Fibroblast of lung (primary cell): Measurements from ENCODE around the gene NIPAL4. TPM values are rescaled to one million over a fixed set of nuclear protein-coding genes. Genes with fewer than 3 reads are reported as not detected.

Experiments used
- DNase-seq, 2 donors: peaks; one replicate each; pipeline versions ENCODE4 v3.0.0 to v3.0.0-alpha.2; 2010; ENCODE audit warnings: low read depth in 2 of 2
- H2AFZ ChIP-seq: 2 replicates; pipeline ENCODE4 v1.5.1; 2012; ENCODE audit warnings: low read length, control low read depth, inconsistent platforms
- H3K27ac ChIP-seq: 2 replicates; pipeline ENCODE4 v1.5.1; 2011; ENCODE audit warnings: low read length, control low read depth; ENCODE audit not compliant: insufficient read depth
- H3K27me3 ChIP-seq: 2 replicates; pipeline ENCODE4 v1.5.1; 2011; ENCODE audit warnings: mild to moderate bottlenecking, low read length; ENCODE audit not compliant: control insufficient read depth, insufficient read depth
- H3K36me3 ChIP-seq: 2 replicates; pipeline ENCODE4 v1.5.1; 2011; ENCODE audit warnings: low read length; ENCODE audit not compliant: control insufficient read depth, insufficient read depth
- H3K4me1 ChIP-seq: 2 replicates; pipeline ENCODE4 v1.5.1; 2011; ENCODE audit warnings: low read length; ENCODE audit not compliant: control insufficient read depth, insufficient read depth; ENCODE audit errors: extremely low read depth
- H3K4me2 ChIP-seq: 2 replicates; pipeline ENCODE4 v1.5.1; 2011; ENCODE audit warnings: low read length, control low read depth; ENCODE audit not compliant: insufficient read depth; ENCODE audit errors: extremely low read depth
- H3K4me3 ChIP-seq, 4 experiments: fragments of 200-600 bp in 1 of 4; sonication (generic) in 1 of 4; replicated peaks in 1 of 4; 2 replicates each; pipeline ENCODE4 v1.5.1; 2011 to 2016; ENCODE audit warnings: low read length in 4 of 4, low read depth in 3 of 4, mild to moderate bottlenecking in 3 of 4, control low read depth in 2 of 4, inconsistent platforms in 1 of 4, mixed read lengths in 1 of 4; ENCODE audit not compliant: insufficient read depth in 1 of 4; ENCODE audit errors: control extremely low read depth in 1 of 4
- H3K79me2 ChIP-seq: 2 replicates; pipeline ENCODE4 v1.5.1; 2012; ENCODE audit warnings: mild to moderate bottlenecking, low read length, inconsistent platforms; ENCODE audit not compliant: control insufficient read depth, insufficient read depth
- H3K9ac ChIP-seq: 2 replicates; pipeline ENCODE4 v1.5.1; 2011; ENCODE audit warnings: mild to moderate bottlenecking, low read length, control low read depth; ENCODE audit not compliant: insufficient read depth
- H3K9me3 ChIP-seq: 2 replicates; pipeline ENCODE4 v1.5.1; 2012; ENCODE audit warnings: low read depth, low read length; ENCODE audit not compliant: control insufficient read depth, insufficient read depth
- H4K20me1 ChIP-seq: 2 replicates; pipeline ENCODE4 v1.5.1; 2011; ENCODE audit warnings: low read length; ENCODE audit not compliant: control insufficient read depth, insufficient read depth; ENCODE audit errors: extremely low read depth
- EZH2 ChIP-seq: IDR thresholded peaks from 2 replicates; pipeline ENCODE4 v1.5.1; 2012; ENCODE audit warnings: low read length, control low read depth, mild to moderate bottlenecking; ENCODE audit errors: missing control alignments
- polyA plus RNA-seq, 2 donors: library from polyadenylated mRNA; depleted of rRNA in 1 of 2; stranded (reverse) in 1 of 2; unstranded in 1 of 2; fragments of >200 nt; gene quantifications; 2 replicates each; pipeline ENCODE4 v1.2.1, GENCODE V29; 2011 to 2012; ENCODE audit warnings: missing spikeins in 1 of 2
- total RNA-seq: library from RNA; depleted of rRNA; stranded (reverse); fragments of >200 nt; gene quantifications from 2 replicates; pipeline ENCODE4 v1.2.1, GENCODE V29; 2014
- TF ChIP-seq, protein P1 (sequence below), 2 donors: IDR thresholded peaks in 1 of 2; conservative IDR thresholded peaks in 1 of 2; 1 replicate in 1 of 2; 2 replicates in 1 of 2; pipeline ENCODE4 v1.5.1; 2011 to 2012; ENCODE audit warnings: low read length in 2 of 2, control low read depth in 1 of 2, inconsistent platforms in 1 of 2, low read depth in 1 of 2, mild to moderate bottlenecking in 1 of 2

NIPAL4 gene
- total and polyA plus RNA-seq, 2 donors (not counting 1 experiment from before 2014, with no cell fraction given), result 0.07 to 0.17 TPM

DNA sequence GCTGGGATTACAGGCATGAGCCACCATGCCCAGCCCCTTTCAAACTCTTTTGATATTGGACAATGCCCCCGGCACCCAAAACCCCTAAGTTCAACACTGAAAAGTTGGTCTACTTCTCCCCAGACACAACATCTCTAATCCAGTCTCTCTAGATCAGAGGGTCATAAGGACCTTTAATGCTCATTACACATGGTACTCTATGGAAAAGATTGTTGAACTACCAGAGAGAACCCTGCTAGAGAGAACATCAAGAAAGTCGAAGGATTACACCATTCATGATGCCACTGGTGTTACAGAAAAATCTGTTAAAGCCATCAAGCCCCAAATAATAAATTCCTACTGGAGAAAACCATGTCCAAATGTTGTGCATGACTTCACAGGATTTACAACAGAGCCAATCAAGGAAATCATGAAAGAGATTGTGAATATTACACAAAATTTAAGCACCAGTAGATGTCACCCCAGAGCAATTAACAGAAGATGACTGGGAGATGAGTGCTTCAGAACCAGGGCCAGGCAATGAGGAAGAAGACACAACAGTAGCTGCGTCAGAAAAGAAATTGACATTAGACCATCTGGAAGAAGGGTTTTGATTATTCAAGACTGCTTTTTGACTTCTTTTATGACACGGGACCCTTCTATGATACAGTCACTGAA is 28.3 kb upstream of the NIPAL4 start:
- Histone ChIP-seq H3K9ac (no peak overlapping the region), H4K20me1 (no peaks in the 10 kb centered on the region), H2AFZ (no peak overlapping the region), H3K9me3 (no peaks in the 10 kb centered on the region), H3K27ac (no peak overlapping the region), H3K4me2 (no peak overlapping the region), H3K79me2 (no peaks in the 10 kb centered on the region), H3K4me1 (no peaks in the 10 kb centered on the region), H3K27me3 (no peaks in the 10 kb centered on the region), H3K4me3 (no peak overlapping the region), H3K36me3 (no peaks in the 10 kb centered on the region)
- DNase-seq, result peak; percentile 58 to 73
- TF ChIP-seq EZH2, result no peak
- TF ChIP-seq, protein P1, sequence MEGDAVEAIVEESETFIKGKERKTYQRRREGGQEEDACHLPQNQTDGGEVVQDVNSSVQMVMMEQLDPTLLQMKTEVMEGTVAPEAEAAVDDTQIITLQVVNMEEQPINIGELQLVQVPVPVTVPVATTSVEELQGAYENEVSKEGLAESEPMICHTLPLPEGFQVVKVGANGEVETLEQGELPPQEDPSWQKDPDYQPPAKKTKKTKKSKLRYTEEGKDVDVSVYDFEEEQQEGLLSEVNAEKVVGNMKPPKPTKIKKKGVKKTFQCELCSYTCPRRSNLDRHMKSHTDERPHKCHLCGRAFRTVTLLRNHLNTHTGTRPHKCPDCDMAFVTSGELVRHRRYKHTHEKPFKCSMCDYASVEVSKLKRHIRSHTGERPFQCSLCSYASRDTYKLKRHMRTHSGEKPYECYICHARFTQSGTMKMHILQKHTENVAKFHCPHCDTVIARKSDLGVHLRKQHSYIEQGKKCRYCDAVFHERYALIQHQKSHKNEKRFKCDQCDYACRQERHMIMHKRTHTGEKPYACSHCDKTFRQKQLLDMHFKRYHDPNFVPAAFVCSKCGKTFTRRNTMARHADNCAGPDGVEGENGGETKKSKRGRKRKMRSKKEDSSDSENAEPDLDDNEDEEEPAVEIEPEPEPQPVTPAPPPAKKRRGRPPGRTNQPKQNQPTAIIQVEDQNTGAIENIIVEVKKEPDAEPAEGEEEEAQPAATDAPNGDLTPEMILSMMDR (conservative IDR thresholded peaks at IDR 0.05 in 1 of 2, IDR thresholded peaks at IDR 0.05 in 1 of 2; ENCODE audit: low read depth in 1 of 2, low read length in 2 of 2), result peak; percentile 45 to 48

DNA sequence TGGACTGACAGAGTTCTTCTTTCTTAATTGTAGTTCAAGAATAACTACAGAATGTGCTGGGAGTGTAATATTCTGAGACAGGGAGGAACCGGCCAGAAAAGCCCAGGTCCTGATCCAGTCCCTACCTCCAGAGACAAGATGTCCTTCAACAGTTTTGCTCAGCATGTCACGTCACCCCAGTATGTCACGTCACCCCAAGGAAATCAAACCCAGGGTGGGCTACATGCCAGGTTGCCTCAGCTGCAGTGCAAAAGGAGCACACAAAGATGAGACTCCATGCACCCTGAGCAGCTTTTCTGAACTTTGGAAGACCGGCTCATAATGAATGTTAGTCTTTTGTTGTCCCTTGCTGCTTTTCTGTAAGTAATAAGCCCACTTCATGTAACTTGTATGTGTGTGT is 25.9 kb upstream of the NIPAL4 start:
- Histone ChIP-seq H3K4me2 (no peak overlapping the region), H3K79me2 (no peaks in the 10 kb centered on the region), H3K4me1 (no peaks in the 10 kb centered on the region), H3K9ac (no peak overlapping the region), H2AFZ (no peak overlapping the region), H3K36me3 (no peaks in the 10 kb centered on the region), H4K20me1 (no peaks in the 10 kb centered on the region), H3K27ac (no peak overlapping the region), H3K9me3 (no peaks in the 10 kb centered on the region), H3K4me3 (no peak overlapping the region), H3K27me3 (no peaks in the 10 kb centered on the region)
- TF ChIP-seq EZH2, result no peak
- TF ChIP-seq, protein P1 (conservative IDR thresholded peaks at IDR 0.05 in 1 of 2, IDR thresholded peaks at IDR 0.05 in 1 of 2; ENCODE audit: low read depth in 1 of 2, low read length in 2 of 2), result no peak
- DNase-seq, result no peak

DNA sequence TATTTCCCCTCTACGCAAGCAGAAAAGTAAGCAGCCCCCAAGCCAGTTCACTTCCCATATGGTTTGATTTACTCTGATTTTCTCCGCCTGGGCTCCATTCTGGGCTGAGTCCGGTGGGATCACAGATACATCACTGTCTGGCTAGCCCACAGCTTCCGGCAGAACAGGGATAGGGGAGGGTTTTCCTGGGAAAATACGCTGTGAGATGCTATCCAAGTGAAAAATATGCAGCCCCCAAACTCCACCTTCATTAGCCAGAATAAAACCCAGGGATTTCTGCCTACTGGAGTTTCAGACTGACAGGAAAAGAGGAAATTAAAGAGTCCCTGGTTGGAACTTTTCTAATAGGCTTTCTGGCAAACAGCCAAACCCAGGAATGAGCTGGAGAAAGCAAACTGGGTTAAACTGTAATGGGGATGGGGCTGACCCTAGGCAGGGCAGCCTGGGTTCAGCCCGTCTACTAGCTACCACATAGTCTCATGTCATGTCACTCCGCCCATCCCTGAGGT is 16.9 kb upstream of the NIPAL4 start:
- H3K9me3 ChIP-seq, result no peaks in the 10 kb centered on the region
- no peak overlapping the region for H3K9ac ChIP-seq
- H4K20me1 ChIP-seq, result no peaks in the 10 kb centered on the region
- no peak overlapping the region for H3K27ac ChIP-seq
- no peaks in the 10 kb centered on the region for H3K79me2 ChIP-seq
- H3K36me3 ChIP-seq, result no peaks in the 10 kb centered on the region
- no peaks in the 10 kb centered on the region for H3K27me3 ChIP-seq
- H3K4me2 ChIP-seq, result no peak overlapping the region
- no peaks in the 10 kb centered on the region for H3K4me1 ChIP-seq
- H3K4me3 ChIP-seq, result no peak overlapping the region
- peak in 1 of 2 donors; percentile 23 for DNase-seq
- H2AFZ ChIP-seq, result no peak overlapping the region
- TF ChIP-seq, protein P1 (conservative IDR thresholded peaks at IDR 0.05 in 1 of 2, IDR thresholded peaks at IDR 0.05 in 1 of 2; ENCODE audit: low read depth in 1 of 2, low read length in 2 of 2), result no peak
- TF ChIP-seq EZH2, result no peak
